GM19397 (cell line): ENCODE results near the gene FBXO42.
"Not testable (repeated sequence)": the region's sequence is repeated elsewhere in the genome, so short reads cannot be mapped to it uniquely, and the experiment has no call there.

Experiments
- ATAC-seq: cut with Tn5 transposase; IDR thresholded peaks from one replicate; pipeline ENCODE4 v1.9.1; 2021; ENCODE audit warnings: mild to moderate bottlenecking, moderate library complexity; ENCODE audit not compliant: unreplicated experiment

The FBXO42 gene

GRCh38 chr1:16266411-16267118 lies 85.7 kb downstream of the FBXO42 start:
- no peak for ATAC-seq

DNA sequence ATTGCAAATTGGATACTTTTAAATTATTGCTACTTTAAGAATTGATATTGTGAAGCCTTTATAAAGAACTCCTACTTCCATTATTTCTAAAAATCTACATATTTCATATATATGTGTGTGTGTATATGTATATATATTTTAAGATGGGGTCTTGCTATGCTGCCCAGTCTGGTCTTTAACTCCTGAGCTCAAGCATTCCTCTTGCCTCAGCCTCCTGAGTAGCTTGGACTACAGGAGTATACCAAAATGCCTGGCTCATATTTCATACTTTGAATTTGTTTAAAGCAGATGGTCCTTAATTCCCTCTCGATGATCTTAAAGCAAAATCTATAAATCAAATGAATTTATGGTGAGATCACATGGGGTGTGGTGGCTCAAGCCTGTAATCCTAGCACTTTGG lies 90.2 kb downstream of the FBXO42 start:
- no peak for ATAC-seq

DNA sequence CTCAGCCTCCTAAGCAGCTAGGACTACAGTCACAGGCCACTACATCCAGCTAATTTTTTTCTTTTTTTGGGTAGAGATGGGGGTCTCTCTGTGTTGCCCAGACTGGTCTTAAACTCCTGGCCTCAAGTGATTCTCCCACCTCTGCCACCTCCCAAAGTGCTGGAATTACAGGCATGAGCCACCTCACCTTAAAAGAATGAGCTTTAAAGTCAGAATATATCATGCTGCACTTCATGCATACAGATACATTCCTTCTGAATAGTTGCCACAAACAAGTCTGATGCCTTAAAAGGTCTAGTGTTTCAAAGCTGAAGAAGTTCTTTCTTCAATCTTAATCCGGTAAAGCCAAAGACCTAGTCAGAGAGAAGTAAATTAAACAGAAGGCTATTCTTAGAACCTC lies 91.5 kb downstream of the FBXO42 start:
- ATAC-seq: no peak

- ATAC-seq: no peak
Observed at GRCh38 chr1:16258591-16259135, 93.6 kb downstream of the FBXO42 start.

DNA sequence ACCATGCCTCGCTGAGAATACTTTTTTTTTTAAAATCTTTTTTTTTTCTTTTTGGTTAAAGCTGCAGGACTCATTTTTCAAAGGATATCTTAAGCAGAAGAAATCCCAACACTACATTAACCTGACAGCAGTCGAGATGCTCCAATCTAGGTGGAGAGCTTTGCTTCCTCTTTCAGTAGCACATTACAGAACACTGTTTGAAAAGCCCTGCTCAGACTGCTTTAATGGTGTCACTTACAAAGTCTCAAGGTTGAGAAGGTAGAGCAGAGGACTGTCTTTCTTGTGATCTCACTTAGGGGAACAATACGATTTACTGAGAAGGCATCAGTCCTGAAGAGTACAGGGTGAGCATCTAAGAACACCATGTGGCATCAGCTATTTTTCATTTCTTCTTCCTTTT lies 94.3 kb downstream of the FBXO42 start:
- no peak for ATAC-seq

DNA sequence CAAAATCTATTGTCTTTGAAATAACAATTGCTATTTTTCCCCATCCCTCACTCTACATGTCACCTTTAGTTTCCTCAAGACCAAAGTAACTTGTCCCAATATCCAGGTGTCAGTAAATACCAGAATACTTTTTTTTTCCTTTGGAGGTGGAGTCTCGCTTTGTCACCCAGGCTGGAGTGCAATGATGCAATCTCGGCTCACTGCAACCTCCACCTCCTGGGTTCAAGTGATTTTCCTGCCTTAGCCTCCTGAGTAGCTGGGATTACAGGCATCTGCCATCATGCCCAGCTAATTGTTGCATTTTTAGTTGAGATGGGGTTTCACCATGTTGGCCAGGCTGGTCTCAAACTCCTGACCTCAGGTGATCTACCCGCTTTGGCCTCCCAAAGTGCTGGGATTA lies 94.7 kb downstream of the FBXO42 start:
- ATAC-seq: not testable (repeated sequence)

DNA sequence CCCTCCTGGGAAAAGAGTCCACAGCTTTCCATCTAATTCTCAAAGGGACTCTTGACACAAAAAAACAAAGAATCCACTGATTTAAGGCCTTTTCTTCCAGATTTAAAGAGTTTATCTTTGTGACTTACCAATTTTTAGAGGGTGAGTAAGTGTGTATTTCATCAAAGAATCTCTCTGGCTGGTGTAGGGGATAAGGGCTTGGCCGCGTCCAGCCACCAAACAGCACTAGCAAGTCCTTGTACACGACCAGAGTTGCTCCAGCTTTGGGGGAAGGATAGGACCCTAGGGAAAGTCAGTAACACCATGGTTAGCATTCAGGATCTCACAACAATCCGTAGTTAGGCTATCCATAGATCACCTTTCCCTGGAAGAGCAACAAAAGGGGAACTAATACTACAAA lies 95.8 kb downstream of the FBXO42 start:
- no peak for ATAC-seq

DNA sequence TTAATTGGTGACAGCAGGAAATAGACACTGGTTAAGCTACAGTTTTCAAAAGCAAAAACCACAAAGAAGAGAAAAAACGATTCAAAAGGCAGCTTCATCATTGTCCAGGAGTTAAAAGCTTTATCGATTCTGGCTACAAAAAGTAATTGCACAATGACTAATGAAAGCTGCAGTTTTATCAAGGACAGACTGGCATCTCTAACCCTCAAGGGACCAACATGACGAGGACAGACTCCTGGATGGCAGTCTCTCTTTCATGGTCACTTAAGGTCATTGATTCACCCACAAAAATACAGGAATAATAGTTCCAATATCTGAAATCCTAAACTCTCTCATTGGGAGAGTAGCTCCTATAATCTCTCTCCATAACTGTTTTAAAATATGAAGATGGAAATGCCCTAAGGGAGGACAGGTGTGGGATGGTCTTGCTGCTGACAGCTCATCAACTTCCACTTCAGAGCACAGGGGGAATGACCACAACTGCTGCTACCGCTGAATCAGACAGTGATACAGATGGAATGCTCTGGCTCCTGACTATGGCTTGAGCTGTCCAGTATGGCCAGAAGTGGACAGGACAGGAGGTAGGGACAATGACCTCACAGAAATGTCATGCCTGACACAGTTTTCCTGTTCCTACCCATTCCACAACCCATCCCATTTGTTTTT lies 97.9 kb downstream of the FBXO42 start:
- no peak for ATAC-seq

DNA sequence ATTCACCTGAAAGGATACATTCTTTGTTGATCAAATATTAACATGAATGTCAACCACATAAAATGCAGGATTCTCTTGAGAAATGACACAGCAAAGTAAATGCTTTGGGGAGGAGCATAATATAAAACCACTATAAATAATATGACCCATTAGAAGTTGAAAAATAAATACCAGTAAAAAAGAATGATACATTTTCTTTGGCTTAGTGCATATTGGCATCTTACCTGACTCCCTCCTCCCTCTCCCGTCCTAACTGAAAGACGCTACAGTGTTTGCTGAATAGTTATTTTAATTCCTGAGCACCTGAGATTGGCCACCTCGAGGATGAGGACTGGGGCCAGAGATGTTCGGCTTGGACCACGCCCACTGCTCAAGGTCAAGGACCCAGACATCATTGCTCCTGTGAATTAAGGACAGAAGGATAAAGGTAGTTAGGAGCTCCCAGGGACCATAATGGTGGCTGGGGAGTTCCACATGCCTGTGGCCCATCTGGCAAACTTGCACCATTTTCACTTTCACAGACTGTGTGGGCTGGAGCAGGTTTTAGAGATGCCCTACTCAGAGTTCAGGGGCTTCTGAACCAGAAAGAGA lies 98.9 kb downstream of the FBXO42 start:
- no peak for ATAC-seq

DNA sequence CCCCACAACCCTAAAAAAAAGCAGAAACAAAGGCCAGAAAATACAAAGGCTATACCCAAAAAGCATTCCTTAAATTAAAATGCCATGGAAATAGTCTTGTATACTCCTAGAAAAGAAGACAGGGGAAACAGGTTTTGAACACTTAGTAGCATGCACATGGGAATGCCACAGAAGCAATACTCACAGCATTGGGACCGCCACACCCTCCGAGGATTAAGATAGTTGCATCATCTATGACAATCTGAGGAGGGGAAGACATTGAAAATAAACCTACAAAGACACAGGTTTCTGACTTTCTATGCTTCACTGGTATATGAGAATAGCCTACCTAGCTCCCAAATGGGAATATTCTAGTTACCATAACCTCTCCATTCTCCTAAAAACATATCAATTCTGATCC lies 99.4 kb downstream of the FBXO42 start:
- no peak for ATAC-seq

GRCh38 chr1:16251381-16251780 lies 100.9 kb downstream of the FBXO42 start:
- no peak for ATAC-seq

DNA sequence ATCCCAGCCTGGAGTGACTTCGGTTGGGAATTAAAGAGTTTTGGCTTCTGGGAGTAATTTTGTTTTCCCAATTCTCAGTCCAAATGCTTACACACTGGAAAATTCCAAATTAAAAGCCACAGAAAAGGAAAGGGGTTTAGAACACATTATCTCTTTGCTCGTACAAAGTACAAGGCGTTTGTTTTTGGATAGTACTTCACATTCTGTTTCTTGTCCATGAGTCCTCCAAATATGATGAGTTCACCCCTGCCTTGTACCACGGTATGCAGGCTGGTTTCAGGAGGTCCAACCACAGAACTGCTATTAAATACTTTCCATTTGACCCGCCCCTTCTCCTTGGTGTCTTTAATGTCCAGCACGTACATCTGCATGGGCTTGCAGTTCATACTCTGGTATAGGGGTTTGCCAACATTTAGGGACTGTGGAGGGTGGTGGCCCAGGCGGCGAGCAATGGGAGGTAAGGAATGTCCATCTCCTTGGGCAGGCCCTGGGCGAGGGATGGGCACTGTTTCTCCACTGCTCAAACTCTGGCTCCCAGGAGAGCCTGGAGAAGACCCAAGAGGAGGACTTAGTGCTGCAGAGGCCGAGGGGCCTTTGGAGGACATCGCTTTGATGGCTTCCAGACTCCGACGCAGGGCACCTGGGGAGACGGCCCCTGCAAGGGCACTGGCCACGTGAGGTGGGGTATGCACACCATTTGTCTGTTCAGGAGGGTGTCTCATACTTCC lies 101.6 kb downstream of the FBXO42 start:
- no peak for ATAC-seq

DNA sequence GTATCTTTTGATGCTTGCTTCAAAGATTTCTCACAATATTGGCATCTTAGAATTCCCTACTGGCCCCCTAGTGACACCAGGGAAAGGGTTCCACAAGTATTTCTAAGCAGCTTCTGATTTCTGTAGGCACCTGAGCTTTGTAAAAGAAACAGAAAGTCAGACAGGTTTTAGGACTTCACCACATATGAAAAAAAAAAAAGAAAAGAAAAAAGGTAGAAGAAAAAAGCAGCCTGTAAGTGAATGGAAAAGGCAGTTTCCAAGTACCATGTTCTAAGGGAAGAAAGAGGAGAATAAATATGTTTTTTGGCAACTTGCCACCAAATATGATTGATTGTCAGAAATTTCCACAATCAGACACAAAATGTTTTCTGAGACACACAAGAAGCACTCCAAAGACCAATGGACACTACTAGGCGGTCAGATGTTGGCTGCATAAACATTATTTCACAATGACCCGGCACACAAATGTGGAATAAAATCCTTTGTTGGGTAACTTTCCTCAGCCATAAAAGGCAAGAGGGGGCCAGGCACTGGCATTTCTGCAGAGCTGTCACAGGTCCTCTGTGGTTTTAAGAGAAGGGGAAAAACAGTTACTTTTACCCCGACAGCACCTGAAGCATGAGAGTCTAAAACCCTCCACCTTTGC lies 102.6 kb downstream of the FBXO42 start:
- no peak for ATAC-seq

DNA sequence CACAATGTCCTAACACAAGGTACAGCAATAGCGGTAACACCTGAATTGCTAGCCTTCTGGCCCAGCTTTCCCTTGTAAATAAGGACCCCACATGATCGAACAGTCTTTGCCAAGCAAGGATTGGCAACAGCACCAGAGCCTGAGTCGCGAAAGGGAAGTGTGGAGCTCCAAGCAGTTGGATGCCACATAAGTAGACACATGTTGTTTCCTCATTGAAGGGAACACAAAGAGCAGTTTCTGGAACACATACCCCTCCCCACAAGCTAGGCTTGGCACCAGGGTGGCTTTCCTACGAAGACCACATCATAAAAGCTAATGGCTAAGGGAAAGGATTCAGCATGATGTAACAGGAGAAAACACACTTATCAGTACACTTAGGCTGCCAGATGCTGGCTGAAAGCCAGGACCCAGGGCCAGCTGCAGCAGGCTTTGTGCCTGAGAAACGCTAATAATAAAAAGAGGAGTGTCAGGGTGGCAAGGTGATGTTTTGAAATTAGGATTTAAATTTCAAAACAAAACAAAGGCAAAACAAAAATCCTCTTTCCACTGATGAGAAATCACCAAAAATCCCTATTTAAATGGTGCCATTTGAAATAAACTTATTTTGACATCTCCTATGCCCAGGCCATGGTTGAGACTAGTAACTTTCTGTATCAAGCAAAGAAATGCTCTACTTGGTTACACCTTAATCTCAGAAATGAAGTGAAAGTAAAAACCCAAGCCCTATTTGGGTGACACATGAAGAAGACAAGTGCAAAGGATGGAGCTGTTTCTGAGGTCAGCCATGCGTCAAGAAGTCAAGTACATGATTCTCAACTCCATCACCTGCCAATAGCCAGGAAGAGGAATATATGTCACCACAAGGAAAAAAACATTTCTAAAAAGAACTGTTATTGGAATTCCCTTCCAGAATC lies 103.4 kb downstream of the FBXO42 start:
- no peak for ATAC-seq

DNA sequence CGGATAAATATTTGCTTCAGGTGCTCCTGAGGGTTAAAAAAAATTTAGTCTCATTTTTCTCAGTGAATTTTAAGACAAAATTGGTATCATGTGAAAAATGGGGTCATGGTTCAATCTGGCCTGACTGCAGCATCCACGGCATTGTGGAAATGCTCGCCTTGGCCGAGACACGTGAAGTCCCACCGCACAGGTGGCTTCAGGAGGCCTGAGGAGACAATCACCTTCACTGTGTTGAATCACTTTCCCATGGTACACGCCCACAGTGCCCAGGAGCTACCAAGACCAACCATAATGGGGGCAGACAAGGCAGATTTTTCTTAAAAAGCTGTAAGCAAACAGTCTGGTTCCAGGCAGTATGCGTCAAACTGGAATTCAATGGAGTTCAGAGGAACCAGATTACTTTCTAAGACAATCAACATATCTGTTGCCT lies 104.3 kb downstream of the FBXO42 start:
- no peak for ATAC-seq

DNA sequence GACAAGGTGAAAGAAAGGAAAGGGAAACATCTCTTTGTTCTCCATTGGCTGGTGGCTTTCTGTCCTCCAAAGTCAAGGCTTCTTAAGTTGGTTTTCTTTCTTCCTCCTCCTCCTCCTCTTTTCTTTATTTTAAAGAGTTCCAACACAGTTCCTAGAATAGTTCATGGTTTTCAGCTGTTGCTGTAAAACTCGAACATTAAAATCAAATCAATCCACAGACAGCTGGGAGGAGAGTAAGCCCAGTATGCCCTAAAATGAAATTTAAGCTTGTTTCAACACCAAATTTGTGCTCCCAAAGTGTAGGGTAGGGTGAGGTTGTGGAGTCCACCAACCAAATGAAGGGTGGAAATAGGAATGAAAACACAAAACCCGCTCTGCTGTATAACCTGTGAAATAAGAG lies 104.8 kb downstream of the FBXO42 start:
- no peak for ATAC-seq

- no peak for ATAC-seq
Observed at GRCh38 chr1:16246961-16247360, 105.3 kb downstream of the FBXO42 start.

GRCh38 chr1:16246239-16246638 lies 106.0 kb downstream of the FBXO42 start:
- not testable (repeated sequence) for ATAC-seq

DNA sequence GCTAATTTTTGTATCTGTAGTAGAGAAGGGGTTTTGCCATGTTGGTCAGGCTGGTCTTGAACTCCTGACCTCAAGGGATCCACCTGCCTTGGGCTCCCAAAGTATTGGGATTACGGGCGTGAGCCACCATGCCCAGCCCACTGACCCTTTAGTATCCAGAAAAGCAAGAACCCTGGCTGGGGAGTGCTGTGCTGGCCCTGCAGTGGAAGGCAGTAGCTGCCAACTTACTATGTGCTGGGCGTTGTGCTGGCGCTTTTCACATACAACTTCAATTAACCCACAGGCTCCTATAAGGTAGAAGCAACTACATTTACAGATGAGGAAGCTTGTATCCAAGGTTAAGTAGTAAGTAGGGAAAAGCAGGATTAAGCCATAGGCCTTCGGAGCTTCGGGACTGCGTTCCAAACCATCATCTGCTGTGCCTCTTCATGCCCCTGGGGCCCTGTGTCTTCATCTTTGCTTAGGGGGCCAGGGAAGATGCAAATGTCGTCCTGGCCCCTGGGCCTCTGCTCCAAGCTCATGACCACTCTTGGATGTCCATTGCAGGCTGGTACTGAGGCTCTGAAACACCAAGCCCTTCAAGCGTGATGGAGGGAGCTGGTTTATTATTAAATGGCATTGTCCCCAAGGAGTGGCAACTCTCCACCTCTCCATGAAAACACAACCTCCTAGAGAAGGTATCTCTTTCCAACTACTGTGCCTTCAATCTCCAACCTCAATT lies 106.6 kb downstream of the FBXO42 start:
- no peak for ATAC-seq
